HG03575 (cell line): ENCODE data around the gene ZIC2.
"Not testable (repeated sequence)": the region's sequence is repeated elsewhere in the genome, so short reads cannot be mapped to it uniquely, and the experiment has no call there.

ENCODE experiments used
- ATAC-seq: cut with Tn5 transposase; IDR thresholded peaks from one replicate; pipeline ENCODE4 v1.9.1; 2021; ENCODE audit not compliant: unreplicated experiment, insufficient number of reproducible peaks, low FRiP score; ENCODE audit errors: extremely low read depth

ZIC2 gene

DNA sequence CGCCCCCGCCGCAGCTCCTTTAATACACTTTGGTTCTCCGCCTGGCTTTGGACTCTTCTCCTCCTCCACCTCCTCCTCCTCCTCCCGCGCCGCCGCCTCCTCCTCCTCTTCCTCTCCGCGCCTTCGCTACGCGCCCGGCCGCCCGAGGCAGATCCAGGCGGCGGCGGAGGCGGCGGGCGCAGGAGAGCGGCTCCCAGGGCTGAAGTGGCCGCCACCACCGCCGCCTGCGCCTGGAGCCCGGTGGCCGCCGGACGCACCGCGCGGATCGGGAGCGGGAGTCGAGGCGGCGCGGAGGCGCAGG is at the start of gene ZIC2:
TSS of gene ZIC2 (plus strand) at position 50 of the 301 bp plus-strand sequence. CDS start 281 bp downstream, outside the sequence.
- no peak for ATAC-seq

DNA sequence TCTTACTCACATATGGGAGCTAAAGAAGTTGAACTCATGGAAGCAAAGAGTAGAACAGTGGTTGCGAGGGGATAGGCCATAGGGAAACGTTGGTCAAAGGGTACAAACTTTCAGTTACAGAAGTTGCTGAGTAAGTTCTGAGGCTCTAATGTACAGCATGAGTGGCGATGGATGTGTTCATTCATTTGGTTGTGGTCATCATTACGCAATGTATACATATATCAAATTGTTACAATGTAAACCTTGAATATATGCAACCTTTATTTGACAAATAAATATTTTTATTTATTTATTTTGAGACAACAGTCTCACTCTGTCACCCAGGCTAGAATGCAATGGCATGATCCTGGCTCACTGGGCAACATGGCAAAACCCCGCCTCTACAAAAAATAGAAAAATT is 48.7 kb upstream of the ZIC2 start:
- no peak for ATAC-seq

DNA sequence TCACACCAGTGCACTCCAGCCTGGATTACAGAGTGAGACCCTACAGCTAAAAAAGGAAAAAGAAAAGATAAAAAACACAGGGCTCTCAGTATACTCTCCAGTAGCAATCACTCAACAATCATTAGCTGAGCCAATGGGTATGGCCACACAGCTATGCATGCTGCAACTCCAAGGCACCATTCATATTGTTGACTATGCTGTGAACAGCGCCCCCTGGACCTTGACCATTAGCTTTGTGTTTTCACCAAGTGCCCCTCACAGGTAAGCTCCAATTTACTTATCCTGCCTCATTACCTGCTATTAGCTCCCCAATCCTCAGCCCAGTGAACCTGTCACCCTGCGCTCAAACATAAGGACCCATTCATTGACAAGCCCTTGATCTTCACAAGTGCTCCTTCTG is 45.8 kb upstream of the ZIC2 start:
- no peak for ATAC-seq

GRCh38 chr13:99938635-99939034 is 42.9 kb upstream of the ZIC2 start:
- ATAC-seq, result no peak

DNA sequence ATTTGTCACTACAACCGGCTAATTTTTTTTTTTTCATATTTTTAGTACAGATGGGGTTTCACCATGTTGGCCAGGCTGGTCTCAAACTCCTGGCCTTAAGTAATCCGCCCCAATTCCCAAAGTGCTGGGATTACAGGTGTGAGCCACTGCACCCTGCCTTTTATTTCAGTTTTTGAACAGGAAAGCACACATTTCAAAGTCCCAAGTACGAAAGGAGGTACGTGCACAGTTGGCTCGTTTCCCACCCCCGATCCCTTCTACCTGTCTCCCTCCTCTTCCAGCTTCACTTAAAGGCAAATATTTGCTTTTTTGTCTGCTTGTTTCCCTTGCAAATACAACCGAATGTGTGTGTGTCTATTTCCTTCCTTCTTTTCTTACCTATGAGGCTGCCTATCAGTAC is 40.5 kb upstream of the ZIC2 start:
- no peak for ATAC-seq

DNA sequence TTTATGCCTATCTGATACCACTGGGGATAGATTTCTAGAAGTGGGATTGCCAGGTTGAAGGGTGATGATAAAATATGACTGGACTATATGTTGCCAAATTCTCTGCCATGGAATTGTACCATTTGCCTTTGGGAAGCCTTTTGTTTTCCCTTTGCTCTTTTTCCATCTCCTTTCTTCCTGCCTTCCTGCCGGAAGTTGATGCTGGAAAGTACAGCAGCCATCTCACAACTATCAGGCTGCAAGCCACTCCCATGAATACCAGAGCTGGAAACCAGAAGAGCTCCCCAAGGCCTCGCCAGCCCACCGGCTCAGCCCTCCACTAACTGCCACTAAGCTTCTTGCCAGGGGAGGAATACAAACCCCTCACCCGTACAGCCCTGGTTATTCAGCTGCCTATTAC is 39.7 kb upstream of the ZIC2 start:
- no peak for ATAC-seq

DNA sequence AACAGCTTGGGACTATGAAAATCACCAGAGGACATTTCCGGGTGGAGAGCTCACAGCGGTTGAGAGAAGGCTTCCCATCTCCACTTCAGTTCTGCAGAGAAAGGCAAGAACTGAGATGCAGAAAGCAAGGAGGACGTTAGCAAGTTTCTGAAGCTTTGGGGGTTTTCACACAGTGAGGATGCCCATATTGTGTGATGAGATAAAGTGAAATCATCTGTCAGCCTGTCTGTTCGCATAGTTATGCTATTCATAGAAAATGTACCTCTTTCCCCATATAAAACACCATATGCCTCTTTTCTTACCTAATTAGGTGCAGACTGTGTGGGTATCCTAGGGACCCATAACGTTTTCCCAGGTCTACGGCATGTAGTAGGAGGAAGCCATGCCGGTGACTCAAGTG is 37.5 kb upstream of the ZIC2 start:
- ATAC-seq, result no peak

DNA sequence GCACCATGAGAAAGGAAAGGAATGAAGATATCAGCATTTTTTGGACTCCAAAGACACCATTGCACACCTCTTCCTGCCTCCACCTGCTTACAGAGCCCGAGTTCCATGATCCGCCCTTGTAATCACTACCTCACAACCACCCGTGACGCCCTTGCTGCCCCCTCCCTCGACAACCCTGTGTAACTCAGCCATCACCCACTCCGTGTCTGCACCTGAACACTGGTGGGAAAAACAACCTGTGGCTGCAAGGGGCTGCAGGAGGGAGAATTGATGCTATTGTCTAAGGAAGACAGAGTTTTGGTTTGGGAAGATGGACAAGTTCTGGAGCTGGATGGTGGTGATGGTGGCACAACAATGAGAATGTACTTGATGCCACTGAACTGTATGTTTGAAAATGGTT is 37.0 kb upstream of the ZIC2 start:
- ATAC-seq, result no peak

DNA sequence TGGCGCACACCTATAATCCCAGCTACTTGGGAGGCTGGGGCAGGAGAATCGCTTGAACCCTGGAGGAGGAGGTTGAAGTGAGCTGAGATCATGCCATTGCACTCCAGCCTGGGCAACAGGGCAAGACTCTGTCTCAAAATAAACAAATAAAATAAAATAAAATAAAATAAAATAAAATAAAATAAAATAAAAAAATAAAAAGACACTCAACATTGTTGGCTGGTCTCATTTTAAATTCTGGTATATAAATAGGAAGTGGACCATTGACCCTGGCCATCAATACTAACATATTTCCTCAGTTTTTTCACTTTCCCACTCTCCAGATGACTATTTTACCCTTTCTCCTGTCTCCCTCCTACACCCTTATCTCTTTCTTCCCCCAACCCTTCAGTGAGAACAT is 36.1 kb upstream of the ZIC2 start:
- not testable (repeated sequence) for ATAC-seq

DNA sequence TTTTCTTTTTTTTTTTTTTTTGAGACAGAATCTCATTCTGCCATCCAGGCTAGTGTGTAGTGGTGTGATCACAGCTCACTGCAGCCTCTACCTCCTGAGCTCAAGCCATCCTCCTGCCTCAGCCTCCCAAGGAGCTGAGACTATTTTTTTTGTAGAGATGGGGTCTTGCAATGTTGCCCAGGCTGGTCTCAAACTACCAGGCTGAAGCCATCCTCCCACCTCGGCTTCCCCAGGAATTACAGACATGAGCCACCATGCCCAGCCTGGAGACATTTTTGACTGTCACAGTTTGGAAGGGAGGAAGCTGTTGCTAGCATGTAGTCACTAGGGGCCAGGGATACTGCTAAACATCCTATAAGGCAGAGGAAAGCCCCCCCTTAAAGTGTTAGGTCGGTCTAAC is 33.9 kb upstream of the ZIC2 start:
- no peak for ATAC-seq

GRCh38 chr13:99948411-99948810 is 33.2 kb upstream of the ZIC2 start:
- no peak for ATAC-seq

DNA sequence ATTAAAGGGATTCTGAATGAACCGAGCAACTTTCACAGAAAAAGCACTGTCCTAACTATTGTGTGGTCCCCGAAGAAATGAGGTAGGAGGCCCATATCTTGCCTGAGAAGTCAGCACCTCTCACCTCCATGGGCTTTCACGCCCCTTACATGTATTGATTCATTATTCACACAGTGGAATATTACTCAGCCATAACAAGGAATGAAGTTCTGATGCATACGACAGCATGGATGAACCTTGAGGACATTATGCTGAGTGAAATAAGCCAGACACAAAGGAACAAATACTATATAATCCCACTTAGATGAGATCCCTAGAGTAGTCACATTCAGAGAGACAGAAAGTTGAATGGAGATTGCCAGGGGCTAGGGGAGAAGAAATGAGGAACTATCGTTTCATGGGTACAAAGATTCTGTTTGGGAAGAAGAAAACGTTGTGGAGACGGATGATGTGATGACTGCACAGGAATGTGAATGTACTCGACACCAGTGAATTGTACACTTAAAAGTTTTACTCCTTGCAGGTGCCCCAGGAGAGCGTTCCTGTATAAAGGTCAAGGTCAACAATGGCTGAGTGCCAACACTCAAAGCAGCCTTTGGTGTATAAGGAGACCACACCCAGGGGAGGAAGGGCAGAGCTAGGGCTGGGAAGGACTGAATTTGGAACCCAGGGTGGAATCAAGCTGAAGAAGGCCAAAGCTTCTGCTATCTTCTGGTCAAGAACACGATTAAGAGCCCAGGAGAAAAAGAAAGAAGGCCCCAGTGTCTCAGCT is 32.5 kb upstream of the ZIC2 start:
- ATAC-seq, result no peak

- no peak for ATAC-seq
Measured at GRCh38 chr13:99949679-99950413, 31.7 kb upstream of the ZIC2 start.

GRCh38 chr13:99951666-99952065 is 29.9 kb upstream of the ZIC2 start:
- not testable (repeated sequence) for ATAC-seq

- ATAC-seq, result no peak
Measured at GRCh38 chr13:99953138-99953755, 28.3 kb upstream of the ZIC2 start.

- no peak for ATAC-seq
Measured at GRCh38 chr13:99955107-99955746, 26.4 kb upstream of the ZIC2 start.

- ATAC-seq, result no peak
Measured at GRCh38 chr13:99955747-99956472, 25.7 kb upstream of the ZIC2 start.

- ATAC-seq, result no peak
Measured at GRCh38 chr13:99956473-99957349, 24.9 kb upstream of the ZIC2 start.
